H1 (cell line): ENCODE results near the gene PRICKLE2. TPM values are rescaled to one million over a fixed set of nuclear protein-coding genes. Genes with fewer than 3 reads are reported as not detected.

Experiments
- CTCF ChIA-PET: fragments of 300-600 bp; sonication (Branson Sonifier 250); formaldehyde crosslinking; loops from one replicate; lab custom pipeline; 2021; ENCODE audit not compliant: partially characterized antibody; lab: Charles Lee
- POLR2A ChIA-PET: fragments of 300-600 bp; sonication (Branson Sonifier 250); formaldehyde crosslinking; loops from one replicate; lab custom pipeline; 2021; ENCODE audit warnings: inconsistent platforms; ENCODE audit not compliant: partially characterized antibody; lab: Charles Lee
- DNase-seq, 2 experiments: peaks; one replicate each; pipeline versions ENCODE4 v3.0.0 to v3.0.0-alpha.2; 2010 to 2022; ENCODE audit warnings: low spot score in 2 of 2, low read depth in 1 of 2, mixed read lengths in 1 of 2
- FAIRE-seq: peaks from 2 replicates; lab custom pipeline; 2011; peaks lifted over from hg19 to GRCh38; lab: Jason Lieb, UNC
- H2AFZ ChIP-seq: 2 replicates; pipeline ENCODE4 v1.8.1; 2012; ENCODE audit warnings: low read length, inconsistent platforms
- H2AK5ac ChIP-seq: 2 replicates; pipeline ENCODE4 v1.6.1; 2013; ENCODE audit warnings: low read depth, low read length
- H2BK120ac ChIP-seq: replicated peaks from 2 replicates; pipeline ENCODE3; 2013; ENCODE audit warnings: low read depth, low read length, inconsistent platforms
- H2BK12ac ChIP-seq: 2 replicates; pipeline ENCODE4 v1.6.1; 2013; ENCODE audit warnings: low read depth, low read length
- H2BK15ac ChIP-seq: 2 replicates; pipeline ENCODE4 v1.6.1; 2013; ENCODE audit warnings: low read length
- H2BK20ac ChIP-seq: 2 replicates; pipeline ENCODE4 v1.6.1; 2013; ENCODE audit warnings: low read length
- H2BK5ac ChIP-seq: 2 replicates; pipeline ENCODE4 v1.6.1; 2013; ENCODE audit warnings: low read depth, low read length
- H3K14ac ChIP-seq: 2 replicates; pipeline ENCODE4 v1.6.1; 2013; ENCODE audit warnings: inconsistent platforms; ENCODE audit not compliant: insufficient read length
- H3K18ac ChIP-seq: 2 replicates; pipeline ENCODE4 v1.6.1; 2013; ENCODE audit warnings: low read length; ENCODE audit errors: extremely low read depth
- H3K23ac ChIP-seq: 2 replicates; pipeline ENCODE4 v1.6.1; 2013; ENCODE audit warnings: inconsistent platforms; ENCODE audit not compliant: insufficient read length
- H3K23me2 ChIP-seq: 2 replicates; pipeline ENCODE4 v1.6.1; 2013; ENCODE audit warnings: low read depth, low read length
- H3K27ac ChIP-seq: 2 replicates; pipeline ENCODE4 v1.6.1; 2011; ENCODE audit warnings: low read depth, low read length, inconsistent platforms
- H3K27me3 ChIP-seq, 4 experiments: replicated peaks in 1 of 4; 1 replicate in 1 of 4; 2 replicates in 3 of 4; pipeline versions ENCODE4 v1.6.1 to v1.8.1; 2011 to 2013; ENCODE audit warnings: low read length in 3 of 4, mild to moderate bottlenecking in 3 of 4, inconsistent platforms in 2 of 4, mixed read lengths in 2 of 4, moderate library complexity in 1 of 4; ENCODE audit not compliant: control insufficient read depth in 3 of 4, insufficient read depth in 3 of 4; ENCODE audit errors: extremely low read depth in 1 of 4
- H3K36me3 ChIP-seq, 4 experiments: 2 replicates each; pipeline versions ENCODE4 v1.6.1 to v1.8.1; 2011 to 2013; ENCODE audit warnings: mild to moderate bottlenecking in 4 of 4, low read length in 3 of 4, moderate library complexity in 2 of 4, control low read depth in 1 of 4, inconsistent platforms in 1 of 4; ENCODE audit not compliant: insufficient read depth in 4 of 4, control insufficient read depth in 2 of 4
- H3K4ac ChIP-seq: replicated peaks from 2 replicates; pipeline ENCODE3; 2013; ENCODE audit warnings: low read length, low read depth, mixed read lengths, inconsistent platforms; ENCODE audit not compliant: insufficient read length
- H3K4me1 ChIP-seq, 4 experiments: replicated peaks in 1 of 4; 1 replicate in 1 of 4; 2 replicates in 3 of 4; pipeline versions ENCODE4 v1.6.1 to v1.8.1; 2011 to 2013; ENCODE audit warnings: low read length in 3 of 4, inconsistent platforms in 2 of 4, mixed read lengths in 1 of 4; ENCODE audit not compliant: insufficient read depth in 4 of 4, control insufficient read depth in 3 of 4
- H3K4me2 ChIP-seq, 2 experiments: 2 replicates each; pipeline versions ENCODE4 v1.6.1 to v1.8.1; 2011 to 2013; ENCODE audit warnings: low read depth in 2 of 2, low read length in 2 of 2, control low read depth in 1 of 2, inconsistent platforms in 1 of 2, mild to moderate bottlenecking in 1 of 2; ENCODE audit not compliant: insufficient read depth in 1 of 2
- H3K4me3 ChIP-seq, 4 experiments: fragments of 200-600, 300-600 bp in 1 of 4; sonication (generic), shearing (Covaris generic), sonication (Bioruptor Twin) in 1 of 4; 2 replicates each; pipeline versions ENCODE4 v1.5.1 to v1.8.1; 2011 to 2016; ENCODE audit warnings: low read length in 4 of 4, low read depth in 3 of 4, control low read depth in 2 of 4, inconsistent platforms in 2 of 4, mild to moderate bottlenecking in 2 of 4, mixed read lengths in 1 of 4, moderate library complexity in 1 of 4; ENCODE audit not compliant: insufficient read depth in 2 of 4; ENCODE audit errors: extremely low read depth in 1 of 4
- H3K56ac ChIP-seq: replicated peaks from 2 replicates; pipeline ENCODE3; 2013; ENCODE audit warnings: low read depth, mild to moderate bottlenecking, mixed read lengths, low read length, inconsistent platforms; ENCODE audit not compliant: insufficient read length
- H3K79me1 ChIP-seq: 2 replicates; pipeline ENCODE4 v1.6.1; 2013; ENCODE audit warnings: low read depth, low read length, control low read depth
- H3K79me2 ChIP-seq, 2 experiments: 2 replicates each; pipeline versions ENCODE4 v1.6.1 to v1.8.1; 2012 to 2013; ENCODE audit warnings: low read length in 2 of 2, mild to moderate bottlenecking in 2 of 2, inconsistent platforms in 1 of 2; ENCODE audit not compliant: insufficient read depth in 2 of 2, control insufficient read depth in 1 of 2
- H3K9ac ChIP-seq, 4 experiments: replicated peaks in 1 of 4; 1 replicate in 1 of 4; 2 replicates in 3 of 4; pipeline versions ENCODE4 v1.6.1 to v1.8.1; 2011 to 2013; ENCODE audit warnings: low read depth in 3 of 4, low read length in 3 of 4, control low read depth in 2 of 4, mild to moderate bottlenecking in 2 of 4, moderate library complexity in 2 of 4, inconsistent platforms in 1 of 4; ENCODE audit errors: extremely low read depth in 1 of 4
- H3K9me3 ChIP-seq, 2 experiments: 2 replicates each; pipeline versions ENCODE4 v1.6.1 to v1.8.1; 2012 to 2013; ENCODE audit warnings: mild to moderate bottlenecking in 2 of 2, moderate library complexity in 2 of 2, control low read depth in 1 of 2, inconsistent platforms in 1 of 2, low read depth in 1 of 2, low read length in 1 of 2, mixed read lengths in 1 of 2; ENCODE audit not compliant: insufficient read depth in 2 of 2
- H4K20me1 ChIP-seq, 2 experiments: replicated peaks in 1 of 2; 2 replicates each; pipeline versions ENCODE3 to v1.8.1; 2011 to 2013; ENCODE audit warnings: inconsistent platforms in 2 of 2, low read length in 2 of 2, mild to moderate bottlenecking in 1 of 2; ENCODE audit not compliant: insufficient read depth in 2 of 2, control insufficient read depth in 1 of 2
- H4K5ac ChIP-seq: 2 replicates; pipeline ENCODE4 v1.6.1; 2013; ENCODE audit warnings: low read length, low read depth, mixed read lengths, inconsistent platforms; ENCODE audit not compliant: insufficient read length
- H4K8ac ChIP-seq: 2 replicates; pipeline ENCODE4 v1.8.0; 2013; ENCODE audit warnings: mild to moderate bottlenecking, moderate library complexity, low read length, inconsistent platforms; ENCODE audit not compliant: insufficient read depth; ENCODE audit errors: extremely low read depth
- H4K91ac ChIP-seq: replicated peaks from 2 replicates; pipeline ENCODE3; 2013; ENCODE audit warnings: low read length, mixed read lengths, inconsistent platforms; ENCODE audit not compliant: insufficient read length
- BRCA1 ChIP-seq: IDR thresholded peaks from 2 replicates; pipeline ENCODE4 v1.6.1; 2012; ENCODE audit warnings: low read depth, low read length, improper control_type of control experiment
- CEBPB ChIP-seq: IDR thresholded peaks from 2 replicates; pipeline ENCODE4 v1.6.1; 2012; ENCODE audit warnings: low read depth, low read length
- CHD2 ChIP-seq: IDR thresholded peaks from 2 replicates; pipeline ENCODE4 v1.6.1; 2012; ENCODE audit warnings: low read length, improper control_type of control experiment
- EP300 ChIP-seq, 2 experiments: IDR thresholded peaks; 1 replicate in 1 of 2; 2 replicates in 1 of 2; pipeline ENCODE4 v1.6.1; 2011 to 2012; ENCODE audit warnings: low read depth in 2 of 2, low read length in 2 of 2, mild to moderate bottlenecking in 2 of 2, borderline replicate concordance in 1 of 2, inconsistent platforms in 1 of 2, moderate library complexity in 1 of 2
- KDM1A ChIP-seq: fragments of 200-600, 300-600 bp; sonication (generic); IDR thresholded peaks from 2 replicates; pipeline ENCODE4 v1.7.1; 2016; ENCODE audit warnings: mild to moderate bottlenecking, low read length, borderline replicate concordance
- KDM5A ChIP-seq: fragments of 200-600 bp; IDR thresholded peaks from 2 replicates; pipeline ENCODE4 v1.7.1; 2012; ENCODE audit warnings: mild to moderate bottlenecking, low read length, inconsistent platforms, mixed read lengths
- MAX ChIP-seq: IDR thresholded peaks from 2 replicates; pipeline ENCODE4 v1.6.1; 2012; ENCODE audit warnings: inconsistent platforms
- NRF1 ChIP-seq: IDR thresholded peaks from 2 replicates; pipeline ENCODE4 v1.6.1; 2011; ENCODE audit warnings: mild to moderate bottlenecking, low read depth, low read length, improper control_type of control experiment
- POLR2A ChIP-seq, 2 experiments: IDR thresholded peaks; 1 replicate in 1 of 2; 2 replicates in 1 of 2; pipeline ENCODE4 v1.6.1; 2011; ENCODE audit warnings: low read depth in 2 of 2, low read length in 2 of 2, mild to moderate bottlenecking in 2 of 2; ENCODE audit errors: control extremely low read depth in 1 of 2
- POLR2AphosphoS5 ChIP-seq: IDR thresholded peaks from 2 replicates; pipeline ENCODE4 v1.6.1; 2011; ENCODE audit warnings: low read depth, low read length
- RXRA ChIP-seq: IDR thresholded peaks from 2 replicates; pipeline ENCODE4 v1.6.1; 2011; ENCODE audit warnings: low read depth, mild to moderate bottlenecking, low read length, moderate library complexity; ENCODE audit not compliant: insufficient read depth
- SIRT6 ChIP-seq: IDR thresholded peaks from one replicate; pipeline ENCODE4 v1.7.1; 2012; ENCODE audit warnings: low read length, inconsistent platforms
- SP1 ChIP-seq: IDR thresholded peaks from 2 replicates; pipeline ENCODE4 v1.6.1; 2011; ENCODE audit warnings: low read depth, low read length
- TCF12 ChIP-seq: IDR thresholded peaks from 2 replicates; pipeline ENCODE4 v1.6.1; 2011; ENCODE audit warnings: low read depth, mild to moderate bottlenecking, low read length
- YY1 ChIP-seq: IDR thresholded peaks from 2 replicates; pipeline ENCODE4 v1.6.1; 2011; ENCODE audit warnings: low read depth, mild to moderate bottlenecking, low read length
- ZNF274 ChIP-seq: IDR thresholded peaks from 2 replicates; pipeline ENCODE4 v1.7.0; 2012; ENCODE audit warnings: low read length, borderline replicate concordance; ENCODE audit errors: extremely low read depth
- WGBS, 2 experiments: shearing (Covaris generic) in 1 of 2; methylation state at CpG; one replicate each; pipeline versions ENCODE4 v1.1.6 to v1.1.7; 2013 to 2015; ENCODE audit warnings: low lambda C conversion rate in 2 of 2, mixed read lengths in 2 of 2, inconsistent platforms in 1 of 2, low coverage in 1 of 2, missing lambda C conversion rate in 1 of 2; ENCODE audit not compliant: insufficient replicate concordance in 2 of 2, insufficient coverage in 1 of 2, insufficient read length in 1 of 2; ENCODE audit errors: extremely low coverage in 1 of 2, missing lambda C conversion rate in 1 of 2; 5-methylcytosine and 5-hydroxymethylcytosine counted together
- polyA plus RNA-seq, 7 experiments: library from polyadenylated mRNA; depleted of rRNA in 3 of 7; stranded (reverse) in 5 of 7; unstranded in 2 of 7; fragments of >200 nt in 5 of 7; fragments of 200-250 nt in 2 of 7; gene quantifications; 1 replicate in 5 of 7; 2 replicates in 1 of 7; 4 replicates in 1 of 7; pipeline versions ENCODE4 v1.2.1 to v1.2.3, GENCODE V29; 2011 to 2013; ENCODE audit warnings: missing spikeins in 2 of 7, mixed read lengths in 2 of 7
- total RNA-seq: library from RNA; stranded (reverse); fragmentation: NEBNext Ultra II Directional; extraction: Animal tissue kit (Norgen Biotek cat#: 25700); gene quantifications from 2 replicates; pipeline ENCODE4 v1.2.1, GENCODE V29; 2021

PRICKLE2 gene
- total and polyA plus RNA-seq, 2 of the 8 experiments (the other 6 are each of a cell fraction or from before 2014, with no cell fraction given): 2.9 to 8.0 TPM

- FAIRE-seq (no peak), DNase-seq (no peak)
- no peak overlapping the region for H2BK12ac ChIP-seq
- H3K27ac ChIP-seq: no peak overlapping the region
- POLR2A ChIA-PET: interaction anchor here (1.2 kb wide), 1 partner anchor 9 kb away, joined by 5 read pairs; the partner anchor contains the start of gene PRICKLE2
- H3K9ac ChIP-seq: no peak overlapping the region
- H4K5ac ChIP-seq: no peak overlapping the region
- H3K4ac ChIP-seq: no peak overlapping the region
- H2AFZ ChIP-seq: no peak overlapping the region
- no peaks in the 10 kb centered on the region for H3K79me1 ChIP-seq
- peaks cover 3 to 9% (median 4%) of the 10 kb centered on the region in 4 experiments for H3K4me1 ChIP-seq
- H2BK20ac ChIP-seq: no peak overlapping the region
- peaks cover 9 to 10% of the 10 kb centered on the region in 2 experiments; a peak in 2 of 4 replicates for H3K9me3 ChIP-seq
- H2BK120ac ChIP-seq: no peak overlapping the region
- no peak overlapping the region for H2BK15ac ChIP-seq
- H4K8ac ChIP-seq: no peak overlapping the region
- H3K79me2 ChIP-seq: no peaks in the 10 kb centered on the region
- no peak overlapping the region for H3K56ac ChIP-seq
- H3K23me2 ChIP-seq: no peaks in the 10 kb centered on the region; the same call in 1 of the 2 replicates
- no peak overlapping the region for H2BK5ac ChIP-seq
- no peak overlapping the region for H3K4me2 ChIP-seq
- 79% methylated on average over 5 of the region's 5 CpGs; no CpG with 5 or more reads in 1 of the 2 experiments for WGBS, 2 experiments
- H2AK5ac ChIP-seq: no peak overlapping the region
- H3K18ac ChIP-seq: no peak overlapping the region
- H3K14ac ChIP-seq: no peak overlapping the region
- no peak overlapping the region for H4K91ac ChIP-seq
- H3K23ac ChIP-seq: no peak overlapping the region
- peaks cover 0 to 2% of the 10 kb centered on the region in 2 experiments for H4K20me1 ChIP-seq
- peaks cover 0 to 5% (median 0%) of the 10 kb centered on the region in 4 experiments; a peak in 1 of 8 replicates for H3K36me3 ChIP-seq
- no peaks in the 10 kb centered on the region for H3K27me3 ChIP-seq
- CTCF ChIA-PET: interaction anchor here (0.7 to 2.5 kb wide), 3 partner anchors 9 to 201 kb away, joined by 3 to 15 read pairs (median 3); partner anchors contain the start of gene PRICKLE2
- H3K4me3 ChIP-seq: no peak overlapping the region
- TF ChIP-seq POLR2AphosphoS5 (no peak), ZNF274 (no peak), TCF12 (no peak), CEBPB (no peak), SIRT6 (no peak), BRCA1 (no peak), NRF1 (no peak), EP300 (IDR thresholded peaks at IDR 0.05; ENCODE audit: borderline replicate concordance in 1 of 2, low read depth in 2 of 2, low read length in 2 of 2) (no peak), RXRA (no peak), KDM5A (no peak), MAX (no peak), CHD2 (no peak), SP1 (no peak), YY1 (no peak), POLR2A (IDR thresholded peaks at IDR 0.05; ENCODE audit: control extremely low read depth in 1 of 2, low read depth in 2 of 2, low read length in 2 of 2) (no peak), KDM1A (no peak)
Measured at GRCh38 chr3:64234571-64234970, 9.3 kb upstream of the PRICKLE2 start.
